T-helper 22 cell (primary cell): ENCODE measurements around the gene CACNA2D4.

ENCODE experiments used
- DNase-seq: peaks from one replicate; pipeline ENCODE4 v3.0.0-alpha.2; 2020; ENCODE audit warnings: low read depth

The CACNA2D4 gene

GRCh38 chr12:1888923-1889322 lies 29.5 kb downstream of the CACNA2D4 start:
- DNase-seq: no peak

- no peak for DNase-seq
Observed at GRCh38 chr12:1886396-1887008, 31.9 kb downstream of the CACNA2D4 start.

GRCh38 chr12:1885599-1886245 lies 32.7 kb downstream of the CACNA2D4 start:
- no peak for DNase-seq

GRCh38 chr12:1885082-1885596 lies 33.3 kb downstream of the CACNA2D4 start:
- DNase-seq: no peak

GRCh38 chr12:1884651-1885050 lies 33.8 kb downstream of the CACNA2D4 start:
- DNase-seq: no peak

GRCh38 chr12:1883513-1883912 lies 34.9 kb downstream of the CACNA2D4 start:
- DNase-seq: no peak

GRCh38 chr12:1882850-1883470 lies 35.5 kb downstream of the CACNA2D4 start:
- no peak for DNase-seq

- no peak for DNase-seq
Observed at GRCh38 chr12:1882405-1882804, 36.0 kb downstream of the CACNA2D4 start.

- DNase-seq: no peak
Observed at GRCh38 chr12:1881936-1882335, 36.5 kb downstream of the CACNA2D4 start.

- no peak for DNase-seq
Observed at GRCh38 chr12:1881301-1881700, 37.2 kb downstream of the CACNA2D4 start.

- no peak for DNase-seq
Observed at GRCh38 chr12:1880876-1881275, 37.6 kb downstream of the CACNA2D4 start.

GRCh38 chr12:1880153-1880845 lies 38.2 kb downstream of the CACNA2D4 start:
- no peak for DNase-seq

- no peak for DNase-seq
Observed at GRCh38 chr12:1879633-1880032, 38.8 kb downstream of the CACNA2D4 start.

- no peak for DNase-seq
Observed at GRCh38 chr12:1878695-1879094, 39.8 kb downstream of the CACNA2D4 start.

GRCh38 chr12:1878214-1878613 lies 40.2 kb downstream of the CACNA2D4 start:
- no peak for DNase-seq

- DNase-seq: no peak
Observed at GRCh38 chr12:1877169-1877878, 41.1 kb downstream of the CACNA2D4 start.

- DNase-seq: no peak
Observed at GRCh38 chr12:1876086-1876485, 42.4 kb downstream of the CACNA2D4 start.

GRCh38 chr12:1875608-1876007 lies 42.8 kb downstream of the CACNA2D4 start:
- DNase-seq: no peak

GRCh38 chr12:1873531-1874510 lies 44.6 kb downstream of the CACNA2D4 start:
- no peak for DNase-seq

GRCh38 chr12:1872448-1872847 lies 46.0 kb downstream of the CACNA2D4 start:
- DNase-seq: no peak

GRCh38 chr12:1872001-1872400 lies 46.5 kb downstream of the CACNA2D4 start:
- no peak for DNase-seq
